Thyroid gland (tissue), 4 donors: ENCODE measurements around the gene MEGF10. TPM values are rescaled to one million over a fixed set of nuclear protein-coding genes. Genes with fewer than 3 reads are reported as not detected.

Source experiments
- DNase-seq, 2 donors: peaks; one replicate each; pipeline ENCODE4 v3.0.0-alpha.2; 2019
- H3K27ac ChIP-seq, 3 donors: fragments of 200-600 bp; sonication (generic); 1 replicate in 2 of 3; 2 replicates in 1 of 3; pipeline ENCODE4 v1.5.1; 2016 to 2019; ENCODE audit warnings: mild to moderate bottlenecking in 1 of 3, moderate library complexity in 1 of 3
- H3K27me3 ChIP-seq: fragments of 200-600 bp; sonication (generic); one replicate; pipeline ENCODE4 v1.5.1; 2019
- H3K36me3 ChIP-seq, 2 donors: fragments of 200-600 bp; sonication (generic); one replicate each; pipeline ENCODE4 v1.5.1; 2016 to 2019
- H3K4me1 ChIP-seq, 2 donors: fragments of 200-600 bp; sonication (generic); one replicate each; pipeline ENCODE4 v1.5.1; 2017 to 2019
- H3K4me3 ChIP-seq, 3 donors: fragments of 200-600 bp; sonication (generic); replicated peaks in 1 of 3; 1 replicate in 2 of 3; 2 replicates in 1 of 3; pipeline ENCODE4 v1.5.1; 2016; ENCODE audit warnings: mild to moderate bottlenecking in 1 of 3
- H3K9me3 ChIP-seq: fragments of 200-600 bp; sonication (generic); one replicate; pipeline ENCODE4 v1.5.1; 2017
- POLR2A ChIP-seq, 2 donors: fragments of 450-650 bp; IDR thresholded peaks; one replicate each; pipeline ENCODE4 v1.6.1; 2017; ENCODE audit warnings: antibody characterized with exemption in 2 of 2, mild to moderate bottlenecking in 2 of 2, moderate library complexity in 1 of 2
- WGBS, 2 donors: methylation state at CpG; one replicate each; pipeline ENCODE4 v1.1.5; 2017; 5-methylcytosine and 5-hydroxymethylcytosine counted together
- intact Hi-C: fragments of 100-400 bp; cut with DNase I; formaldehyde crosslinking; loops from one replicate; pipeline ENCODE4 v1.15.1; 2023
- total RNA-seq, 4 donors: library from RNA; depleted of rRNA; stranded (reverse); fragments of >200 nt; gene quantifications; one replicate each; pipeline ENCODE4 v1.2.3, GENCODE V29; 2016
- TF ChIP-seq, protein P1 (sequence below), 6 experiments: fragments of 200-600 bp in 3 of 6; fragments of 450-650 bp in 3 of 6; sonication (generic) in 3 of 6; IDR thresholded peaks; one replicate each; pipeline ENCODE4 v1.5.1; 2016 to 2019; ENCODE audit warnings: antibody characterized with exemption in 6 of 6, mild to moderate bottlenecking in 2 of 6, inconsistent platforms in 1 of 6, moderate library complexity in 1 of 6

Gene MEGF10
- total RNA-seq, 4 donors from 2014 or later: under 0.01 to 2.3 (median 0.42) TPM; not detected in 1

DNA sequence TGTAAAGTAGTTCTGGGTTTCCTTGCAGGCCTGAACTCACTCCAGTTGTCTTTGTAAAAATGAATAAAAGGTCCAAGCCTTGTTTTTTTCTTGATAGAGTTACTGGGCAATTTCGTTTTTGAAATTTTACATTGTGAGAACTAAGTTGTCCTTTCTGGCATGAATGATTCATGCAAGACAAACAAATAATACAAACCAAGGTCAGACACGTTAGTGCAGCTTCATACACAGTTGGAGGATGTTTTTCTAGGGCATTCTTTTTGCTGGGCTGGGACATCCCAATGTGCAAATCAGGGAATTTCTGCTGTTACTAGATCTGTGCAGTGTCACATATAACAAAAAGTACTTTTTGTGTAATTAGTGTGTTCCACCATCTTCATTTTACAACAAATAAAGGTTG is 96.0 kb downstream of the MEGF10 start:
- WGBS, 2 donors: 22 to 25% methylated on average over 2 of the region's 2 CpGs
- no peak for DNase-seq
- H3K4me3 ChIP-seq: no peak overlapping the region
- H3K27me3 ChIP-seq: no peaks in the 10 kb centered on the region
- no peak overlapping the region for H3K27ac ChIP-seq
- no peaks in the 10 kb centered on the region for H3K9me3 ChIP-seq
- no peaks in the 10 kb centered on the region for H3K36me3 ChIP-seq
- TF ChIP-seq, protein P1, sequence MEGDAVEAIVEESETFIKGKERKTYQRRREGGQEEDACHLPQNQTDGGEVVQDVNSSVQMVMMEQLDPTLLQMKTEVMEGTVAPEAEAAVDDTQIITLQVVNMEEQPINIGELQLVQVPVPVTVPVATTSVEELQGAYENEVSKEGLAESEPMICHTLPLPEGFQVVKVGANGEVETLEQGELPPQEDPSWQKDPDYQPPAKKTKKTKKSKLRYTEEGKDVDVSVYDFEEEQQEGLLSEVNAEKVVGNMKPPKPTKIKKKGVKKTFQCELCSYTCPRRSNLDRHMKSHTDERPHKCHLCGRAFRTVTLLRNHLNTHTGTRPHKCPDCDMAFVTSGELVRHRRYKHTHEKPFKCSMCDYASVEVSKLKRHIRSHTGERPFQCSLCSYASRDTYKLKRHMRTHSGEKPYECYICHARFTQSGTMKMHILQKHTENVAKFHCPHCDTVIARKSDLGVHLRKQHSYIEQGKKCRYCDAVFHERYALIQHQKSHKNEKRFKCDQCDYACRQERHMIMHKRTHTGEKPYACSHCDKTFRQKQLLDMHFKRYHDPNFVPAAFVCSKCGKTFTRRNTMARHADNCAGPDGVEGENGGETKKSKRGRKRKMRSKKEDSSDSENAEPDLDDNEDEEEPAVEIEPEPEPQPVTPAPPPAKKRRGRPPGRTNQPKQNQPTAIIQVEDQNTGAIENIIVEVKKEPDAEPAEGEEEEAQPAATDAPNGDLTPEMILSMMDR (IDR thresholded peaks at IDR 0.05): no peak
- TF ChIP-seq POLR2A (IDR thresholded peaks at IDR 0.05): no peak
- H3K4me1 ChIP-seq: no peaks in the 10 kb centered on the region
- intact Hi-C loops: no loop called here

DNA sequence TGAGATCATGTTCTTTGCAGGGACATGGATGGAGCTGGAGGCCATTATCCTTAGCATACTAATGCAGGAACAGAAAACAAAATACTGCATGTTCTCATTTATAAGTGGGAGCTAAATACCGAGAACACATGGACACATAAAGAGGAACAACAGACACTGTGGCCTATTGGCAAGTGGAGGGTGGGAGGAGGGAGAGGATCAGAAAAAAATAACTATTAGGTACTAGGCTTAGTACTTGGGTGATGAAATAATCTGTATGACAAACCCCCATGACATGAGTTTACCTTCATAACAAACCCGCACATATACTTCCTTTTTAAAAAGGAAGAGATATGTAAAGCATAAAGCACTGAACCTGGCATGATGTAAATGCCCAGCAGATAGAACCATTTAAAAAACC is 99.0 kb downstream of the MEGF10 start:
- no peak for DNase-seq
- no peak for TF ChIP-seq POLR2A (IDR thresholded peaks at IDR 0.05)
- TF ChIP-seq, protein P1 (IDR thresholded peaks at IDR 0.05): no peak
- Histone ChIP-seq H3K9me3 (no peaks in the 10 kb centered on the region), H3K4me1 (no peaks in the 10 kb centered on the region), H3K4me3 (no peak overlapping the region), H3K36me3 (no peaks in the 10 kb centered on the region), H3K27ac (no peak overlapping the region), H3K27me3 (no peaks in the 10 kb centered on the region)
- intact Hi-C loops: no loop called here
- WGBS, 2 donors: 85 to 89% methylated on average over 2 of the region's 2 CpGs

DNA sequence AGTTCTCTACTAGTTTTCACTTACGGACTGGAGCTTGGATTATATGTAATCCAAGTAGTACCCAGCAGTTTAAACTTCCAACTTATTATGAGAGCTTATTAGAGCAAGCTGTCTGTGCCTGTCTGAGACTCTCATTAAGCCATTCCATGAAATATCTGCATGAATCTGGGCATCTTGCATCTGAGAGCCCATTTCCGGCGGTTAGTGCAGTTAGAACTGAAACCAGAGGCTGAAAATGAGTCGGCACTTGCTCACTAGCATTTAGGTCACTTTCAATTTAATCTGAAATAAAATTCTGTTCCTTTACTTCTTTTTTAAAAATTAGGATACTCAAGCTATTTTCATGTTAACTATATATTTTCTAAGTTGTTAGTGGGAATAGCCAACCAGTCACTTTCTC is 102.2 kb downstream of the MEGF10 start:
- Histone ChIP-seq H3K4me3 (no peak overlapping the region), H3K4me1 (no peaks in the 10 kb centered on the region), H3K27ac (no peak overlapping the region), H3K27me3 (no peaks in the 10 kb centered on the region), H3K36me3 (no peaks in the 10 kb centered on the region), H3K9me3 (no peaks in the 10 kb centered on the region)
- TF ChIP-seq, protein P1 (IDR thresholded peaks at IDR 0.05): no peak
- TF ChIP-seq POLR2A (IDR thresholded peaks at IDR 0.05): no peak
- DNase-seq: no peak
- intact Hi-C loops: no loop called here
- 88 to 93% methylated on average over 4 of the region's 4 CpGs for WGBS, 2 donors

DNA sequence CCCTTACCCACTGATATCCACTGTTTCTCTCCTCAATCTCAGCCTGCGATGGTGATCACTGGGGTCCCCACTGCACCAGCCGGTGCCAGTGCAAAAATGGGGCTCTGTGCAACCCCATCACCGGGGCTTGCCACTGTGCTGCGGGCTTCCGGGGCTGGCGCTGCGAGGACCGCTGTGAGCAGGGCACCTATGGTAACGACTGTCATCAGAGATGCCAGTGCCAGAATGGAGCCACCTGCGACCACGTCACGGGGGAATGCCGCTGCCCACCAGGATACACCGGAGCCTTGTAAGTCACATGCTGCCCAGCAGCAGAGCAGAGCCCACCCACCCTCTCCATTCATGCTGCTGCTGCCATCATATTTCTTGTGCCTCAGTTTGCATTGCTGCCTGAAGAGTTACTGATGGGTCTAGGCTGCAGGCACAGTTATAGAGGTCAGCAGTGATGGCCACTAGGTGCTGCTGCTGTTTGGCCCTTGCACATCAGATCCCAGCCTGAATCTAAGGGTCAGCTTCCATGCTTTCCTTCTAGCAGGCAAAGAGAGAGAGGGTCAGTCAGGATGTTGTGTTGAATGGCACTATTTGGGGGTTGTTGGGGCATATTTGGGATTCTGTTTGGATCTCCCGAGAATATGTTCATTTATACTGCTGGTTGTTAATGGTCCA is 106.0 kb downstream of the MEGF10 start:
- 92 to 97% methylated on average over 9 to 15 of the region's 15 CpGs for WGBS, 2 donors
- intact Hi-C loops: no loop called here
- TF ChIP-seq, protein P1 (IDR thresholded peaks at IDR 0.05): no peak
- no peak for TF ChIP-seq POLR2A (IDR thresholded peaks at IDR 0.05)
- Histone ChIP-seq H3K27me3 (no peaks in the 10 kb centered on the region), H3K4me1 (no peaks in the 10 kb centered on the region), H3K9me3 (no peaks in the 10 kb centered on the region), H3K36me3 (no peaks in the 10 kb centered on the region), H3K27ac (no peak overlapping the region), H3K4me3 (no peak overlapping the region)
- no peak for DNase-seq

DNA sequence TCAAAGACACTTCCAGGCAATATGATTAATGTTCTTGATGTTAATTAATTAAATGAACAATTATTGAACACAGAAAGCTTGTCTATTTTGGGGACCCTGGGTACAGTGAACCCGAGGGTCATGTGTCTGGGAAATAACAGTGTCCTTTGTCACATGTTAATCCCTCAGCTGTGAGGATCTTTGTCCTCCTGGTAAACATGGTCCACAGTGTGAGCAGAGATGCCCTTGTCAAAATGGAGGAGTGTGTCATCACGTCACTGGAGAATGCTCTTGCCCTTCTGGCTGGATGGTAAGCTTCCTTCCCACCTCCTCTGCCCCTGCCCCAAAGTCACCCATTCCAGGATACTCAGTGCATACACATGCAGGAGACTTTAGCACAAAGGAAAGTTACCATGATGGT is 107.9 kb downstream of the MEGF10 start:
- no peak for TF ChIP-seq POLR2A (IDR thresholded peaks at IDR 0.05)
- TF ChIP-seq, protein P1 (IDR thresholded peaks at IDR 0.05): no peak
- 79 to 86% methylated on average over 2 of the region's 2 CpGs for WGBS, 2 donors
- DNase-seq: no peak
- H3K4me3 ChIP-seq: no peak overlapping the region
- intact Hi-C loops: no loop called here
- no peaks in the 10 kb centered on the region for H3K27me3 ChIP-seq
- H3K4me1 ChIP-seq: no peaks in the 10 kb centered on the region
- no peak overlapping the region for H3K27ac ChIP-seq
- H3K9me3 ChIP-seq: no peaks in the 10 kb centered on the region
- H3K36me3 ChIP-seq: no peaks in the 10 kb centered on the region
